ENCODE results near the gene TLK2.
"Not testable (repeated sequence)": the region's sequence is repeated elsewhere in the genome, so short reads cannot be mapped to it uniquely, and the experiment has no call there.

TLK2 gene

GRCh38 chr17:62478424-62478879 is at the start of gene TLK2:
Gene TLK2, plus strand, starts transcription at chr17:62478825. Its CDS starts 2,301 bp downstream, at chr17:62481126.
- Histone ChIP-seq H3K27ac (ENCODE audit: low read depth in 2 of 2, low read length in 2 of 2) (peak within 1 kb of the TSS; percentile 83 to 89), H3K4me1 (ENCODE audit: control insufficient read depth in 2 of 2, insufficient read depth in 2 of 2, low read length in 2 of 2) (peaks cover 2 to 4% of the 10 kb centered on the region in 2 donors), H3K4me3 (ENCODE audit: low read length in 2 of 2) (peak within 1 kb of the TSS; percentile 63 to 76), H3K9me3 (ENCODE audit: control insufficient read depth in 2 of 2, low read length in 2 of 2) (no peaks in the 10 kb centered on the region), H3K27me3 (ENCODE audit: control insufficient read depth in 2 of 2, insufficient read depth in 2 of 2, low read length in 2 of 2) (no peaks in the 10 kb centered on the region), H3K9ac (ENCODE audit: low read depth in 1 of 2, low read length in 2 of 2) (peak within 1 kb of the TSS; percentile 65 to 79), H3K36me3 (ENCODE audit: control insufficient read depth in 2 of 2, insufficient read depth in 2 of 2, low read length in 2 of 2) (peaks cover 0 to 2% of the 10 kb centered on the region in 2 donors)

GRCh38 chr17:62435251-62435650 is 43.4 kb upstream of the TLK2 start:
- not testable (repeated sequence) for H3K4me1 ChIP-seq (ENCODE audit: control insufficient read depth in 2 of 2, insufficient read depth in 2 of 2, low read length in 2 of 2); H3K27ac ChIP-seq (ENCODE audit: low read depth in 2 of 2, low read length in 2 of 2); H3K9me3 ChIP-seq (ENCODE audit: control insufficient read depth in 2 of 2, low read length in 2 of 2); H3K27me3 ChIP-seq (ENCODE audit: control insufficient read depth in 2 of 2, insufficient read depth in 2 of 2, low read length in 2 of 2); H3K4me3 ChIP-seq (ENCODE audit: low read length in 2 of 2); H3K9ac ChIP-seq (ENCODE audit: low read depth in 1 of 2, low read length in 2 of 2); H3K36me3 ChIP-seq (ENCODE audit: control insufficient read depth in 2 of 2, insufficient read depth in 2 of 2, low read length in 2 of 2)

- H3K9ac ChIP-seq (ENCODE audit: low read depth in 1 of 2, low read length in 2 of 2); H3K4me3 ChIP-seq (ENCODE audit: low read length in 2 of 2); H3K4me1 ChIP-seq (ENCODE audit: control insufficient read depth in 2 of 2, insufficient read depth in 2 of 2, low read length in 2 of 2); H3K9me3 ChIP-seq (ENCODE audit: control insufficient read depth in 2 of 2, low read length in 2 of 2); H3K27me3 ChIP-seq (ENCODE audit: control insufficient read depth in 2 of 2, insufficient read depth in 2 of 2, low read length in 2 of 2); H3K27ac ChIP-seq (ENCODE audit: low read depth in 2 of 2, low read length in 2 of 2): not testable (repeated sequence)
- peaks cover 19 to 30% of the 10 kb centered on the region in 2 donors for H3K36me3 ChIP-seq (ENCODE audit: control insufficient read depth in 2 of 2, insufficient read depth in 2 of 2, low read length in 2 of 2)
Measured at GRCh38 chr17:62441181-62441580, 37.4 kb upstream of the TLK2 start.

- Histone ChIP-seq H3K27me3 (ENCODE audit: control insufficient read depth in 2 of 2, insufficient read depth in 2 of 2, low read length in 2 of 2) (no peaks in the 10 kb centered on the region), H3K4me3 (ENCODE audit: low read length in 2 of 2) (no peak overlapping the region), H3K27ac (ENCODE audit: low read depth in 2 of 2, low read length in 2 of 2) (no peak overlapping the region), H3K4me1 (ENCODE audit: control insufficient read depth in 2 of 2, insufficient read depth in 2 of 2, low read length in 2 of 2) (no peaks in the 10 kb centered on the region), H3K9me3 (ENCODE audit: control insufficient read depth in 2 of 2, low read length in 2 of 2) (no peaks in the 10 kb centered on the region), H3K36me3 (ENCODE audit: control insufficient read depth in 2 of 2, insufficient read depth in 2 of 2, low read length in 2 of 2) (peaks cover 37 to 44% of the 10 kb centered on the region in 2 donors), H3K9ac (ENCODE audit: low read depth in 1 of 2, low read length in 2 of 2) (no peak overlapping the region)
Measured at GRCh38 chr17:62444063-62444462, 34.6 kb upstream of the TLK2 start.

- not testable (repeated sequence) for H3K9ac ChIP-seq (ENCODE audit: low read depth in 1 of 2, low read length in 2 of 2); H3K9me3 ChIP-seq (ENCODE audit: control insufficient read depth in 2 of 2, low read length in 2 of 2); H3K4me1 ChIP-seq (ENCODE audit: control insufficient read depth in 2 of 2, insufficient read depth in 2 of 2, low read length in 2 of 2); H3K27ac ChIP-seq (ENCODE audit: low read depth in 2 of 2, low read length in 2 of 2); H3K27me3 ChIP-seq (ENCODE audit: control insufficient read depth in 2 of 2, insufficient read depth in 2 of 2, low read length in 2 of 2); H3K4me3 ChIP-seq (ENCODE audit: low read length in 2 of 2)
- H3K36me3 ChIP-seq (ENCODE audit: control insufficient read depth in 2 of 2, insufficient read depth in 2 of 2, low read length in 2 of 2) = peaks cover 33 to 42% of the 10 kb centered on the region in 2 donors
Measured at GRCh38 chr17:62445791-62446190, 32.8 kb upstream of the TLK2 start.

GRCh38 chr17:62452195-62452594 is 26.4 kb upstream of the TLK2 start:
- H3K36me3 ChIP-seq (ENCODE audit: control insufficient read depth in 2 of 2, insufficient read depth in 2 of 2, low read length in 2 of 2) = peaks cover 13 to 14% of the 10 kb centered on the region in 2 donors
- not testable (repeated sequence) for H3K27me3 ChIP-seq (ENCODE audit: control insufficient read depth in 2 of 2, insufficient read depth in 2 of 2, low read length in 2 of 2); H3K4me1 ChIP-seq (ENCODE audit: control insufficient read depth in 2 of 2, insufficient read depth in 2 of 2, low read length in 2 of 2); H3K9ac ChIP-seq (ENCODE audit: low read depth in 1 of 2, low read length in 2 of 2); H3K9me3 ChIP-seq (ENCODE audit: control insufficient read depth in 2 of 2, low read length in 2 of 2); H3K4me3 ChIP-seq (ENCODE audit: low read length in 2 of 2); H3K27ac ChIP-seq (ENCODE audit: low read depth in 2 of 2, low read length in 2 of 2)

- H3K9ac ChIP-seq (ENCODE audit: low read depth in 1 of 2, low read length in 2 of 2); H3K27me3 ChIP-seq (ENCODE audit: control insufficient read depth in 2 of 2, insufficient read depth in 2 of 2, low read length in 2 of 2): not testable (repeated sequence)
Measured at GRCh38 chr17:62453041-62453440, 25.6 kb upstream of the TLK2 start.

GRCh38 chr17:62453656-62454055 is 25.0 kb upstream of the TLK2 start:
- not testable (repeated sequence) for H3K27me3 ChIP-seq (ENCODE audit: control insufficient read depth in 2 of 2, insufficient read depth in 2 of 2, low read length in 2 of 2); H3K4me1 ChIP-seq (ENCODE audit: control insufficient read depth in 2 of 2, insufficient read depth in 2 of 2, low read length in 2 of 2); H3K36me3 ChIP-seq (ENCODE audit: control insufficient read depth in 2 of 2, insufficient read depth in 2 of 2, low read length in 2 of 2); H3K4me3 ChIP-seq (ENCODE audit: low read length in 2 of 2); H3K9me3 ChIP-seq (ENCODE audit: control insufficient read depth in 2 of 2, low read length in 2 of 2); H3K9ac ChIP-seq (ENCODE audit: low read depth in 1 of 2, low read length in 2 of 2)
- H3K27ac ChIP-seq (ENCODE audit: low read depth in 2 of 2, low read length in 2 of 2) = peak overlapping the region in 1 of 2 donors; percentile 0

More at GRCh38 chr17:62453041-62453440, 25.6 kb upstream of the TLK2 start:
- H3K4me1 ChIP-seq (ENCODE audit: control insufficient read depth in 2 of 2, insufficient read depth in 2 of 2, low read length in 2 of 2); H3K27ac ChIP-seq (ENCODE audit: low read depth in 2 of 2, low read length in 2 of 2); H3K4me3 ChIP-seq (ENCODE audit: low read length in 2 of 2); H3K9me3 ChIP-seq (ENCODE audit: control insufficient read depth in 2 of 2, low read length in 2 of 2); H3K36me3 ChIP-seq (ENCODE audit: control insufficient read depth in 2 of 2, insufficient read depth in 2 of 2, low read length in 2 of 2): not testable (repeated sequence)

GRCh38 chr17:62454111-62454510 is 24.5 kb upstream of the TLK2 start:
- not testable (repeated sequence) for H3K4me1 ChIP-seq (ENCODE audit: control insufficient read depth in 2 of 2, insufficient read depth in 2 of 2, low read length in 2 of 2); H3K9me3 ChIP-seq (ENCODE audit: control insufficient read depth in 2 of 2, low read length in 2 of 2); H3K27me3 ChIP-seq (ENCODE audit: control insufficient read depth in 2 of 2, insufficient read depth in 2 of 2, low read length in 2 of 2); H3K4me3 ChIP-seq (ENCODE audit: low read length in 2 of 2); H3K36me3 ChIP-seq (ENCODE audit: control insufficient read depth in 2 of 2, insufficient read depth in 2 of 2, low read length in 2 of 2); H3K9ac ChIP-seq (ENCODE audit: low read depth in 1 of 2, low read length in 2 of 2)
- peak overlapping the region in 1 of 2 donors; percentile 0 for H3K27ac ChIP-seq (ENCODE audit: low read depth in 2 of 2, low read length in 2 of 2)

- Histone ChIP-seq H3K4me1 (ENCODE audit: control insufficient read depth in 2 of 2, insufficient read depth in 2 of 2, low read length in 2 of 2) (no peaks in the 10 kb centered on the region), H3K9ac (ENCODE audit: low read depth in 1 of 2, low read length in 2 of 2) (no peak overlapping the region), H3K27me3 (ENCODE audit: control insufficient read depth in 2 of 2, insufficient read depth in 2 of 2, low read length in 2 of 2) (no peaks in the 10 kb centered on the region), H3K36me3 (ENCODE audit: control insufficient read depth in 2 of 2, insufficient read depth in 2 of 2, low read length in 2 of 2) (no peaks in the 10 kb centered on the region), H3K9me3 (ENCODE audit: control insufficient read depth in 2 of 2, low read length in 2 of 2) (no peaks in the 10 kb centered on the region), H3K27ac (ENCODE audit: low read depth in 2 of 2, low read length in 2 of 2) (no peak overlapping the region), H3K4me3 (ENCODE audit: low read length in 2 of 2) (no peak overlapping the region)
Measured at GRCh38 chr17:62456016-62456415, 22.6 kb upstream of the TLK2 start.

- H3K4me3 ChIP-seq (ENCODE audit: low read length in 2 of 2); H3K27me3 ChIP-seq (ENCODE audit: control insufficient read depth in 2 of 2, insufficient read depth in 2 of 2, low read length in 2 of 2); H3K9ac ChIP-seq (ENCODE audit: low read depth in 1 of 2, low read length in 2 of 2); H3K36me3 ChIP-seq (ENCODE audit: control insufficient read depth in 2 of 2, insufficient read depth in 2 of 2, low read length in 2 of 2); H3K27ac ChIP-seq (ENCODE audit: low read depth in 2 of 2, low read length in 2 of 2); H3K9me3 ChIP-seq (ENCODE audit: control insufficient read depth in 2 of 2, low read length in 2 of 2); H3K4me1 ChIP-seq (ENCODE audit: control insufficient read depth in 2 of 2, insufficient read depth in 2 of 2, low read length in 2 of 2): not testable (repeated sequence)
Measured at GRCh38 chr17:62458483-62458882, 20.1 kb upstream of the TLK2 start.

Measured in mucosa of rectum (tissue), 2 donors.